Right lobe of liver (tissue), 4 donors: ENCODE data around the gene KCNT1.

Experiments used
- POLR2A ChIP-seq: fragments of 450-650 bp; IDR thresholded peaks from one replicate; pipeline ENCODE4 v1.6.1; 2017; ENCODE audit warnings: antibody characterized with exemption, mild to moderate bottlenecking
- TF ChIP-seq, protein P1 (sequence below), 4 donors: fragments of 200-600 bp in 3 of 4; fragments of 450-650 bp in 1 of 4; IDR thresholded peaks; one replicate each; pipeline versions ENCODE4 v1.5.1 to v1.8.0; 2016 to 2022; ENCODE audit warnings: antibody characterized with exemption in 4 of 4, mild to moderate bottlenecking in 2 of 4
- donor health status: DM: no; HTN: no; CAD: no.
- donor health status: DM: no; HTN: no; CAD: no.
- donor health status: DM: no; HTN: yes; CAD: no.

DNA sequence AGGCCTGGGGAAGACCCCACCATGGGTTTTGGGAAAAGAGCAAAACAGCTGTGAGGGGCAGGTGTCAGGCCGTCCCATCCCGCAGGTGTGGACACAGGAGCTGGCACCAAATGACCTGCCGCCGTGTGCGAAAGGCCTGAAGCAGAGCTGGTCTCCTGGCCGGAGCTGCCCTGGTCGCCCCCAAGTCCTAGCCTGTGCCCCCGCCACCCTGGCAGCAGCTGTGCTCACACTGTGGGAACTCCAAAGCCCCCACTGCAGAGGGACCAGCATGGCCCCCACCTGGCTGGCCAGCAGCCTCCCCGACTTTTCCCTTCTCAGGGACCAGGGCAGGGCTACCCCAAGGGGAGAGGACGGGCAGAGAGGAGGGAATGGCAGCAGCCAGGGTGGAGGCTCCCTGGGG, 88.4 kb downstream of the KCNT1 start:
- no peak for TF ChIP-seq POLR2A
- TF ChIP-seq, protein P1, sequence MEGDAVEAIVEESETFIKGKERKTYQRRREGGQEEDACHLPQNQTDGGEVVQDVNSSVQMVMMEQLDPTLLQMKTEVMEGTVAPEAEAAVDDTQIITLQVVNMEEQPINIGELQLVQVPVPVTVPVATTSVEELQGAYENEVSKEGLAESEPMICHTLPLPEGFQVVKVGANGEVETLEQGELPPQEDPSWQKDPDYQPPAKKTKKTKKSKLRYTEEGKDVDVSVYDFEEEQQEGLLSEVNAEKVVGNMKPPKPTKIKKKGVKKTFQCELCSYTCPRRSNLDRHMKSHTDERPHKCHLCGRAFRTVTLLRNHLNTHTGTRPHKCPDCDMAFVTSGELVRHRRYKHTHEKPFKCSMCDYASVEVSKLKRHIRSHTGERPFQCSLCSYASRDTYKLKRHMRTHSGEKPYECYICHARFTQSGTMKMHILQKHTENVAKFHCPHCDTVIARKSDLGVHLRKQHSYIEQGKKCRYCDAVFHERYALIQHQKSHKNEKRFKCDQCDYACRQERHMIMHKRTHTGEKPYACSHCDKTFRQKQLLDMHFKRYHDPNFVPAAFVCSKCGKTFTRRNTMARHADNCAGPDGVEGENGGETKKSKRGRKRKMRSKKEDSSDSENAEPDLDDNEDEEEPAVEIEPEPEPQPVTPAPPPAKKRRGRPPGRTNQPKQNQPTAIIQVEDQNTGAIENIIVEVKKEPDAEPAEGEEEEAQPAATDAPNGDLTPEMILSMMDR (IDR thresholded peaks at IDR 0.05) = no peak
